ENCODE data around the gene TRAPPC13. TPM values are rescaled to one million over a fixed set of nuclear protein-coding genes. Genes with fewer than 3 reads are reported as not detected.
A peak's percentile ranks its signal among the peaks of the same experiment; 100 is the strongest.

TRAPPC13 gene
- total and polyA plus RNA-seq, 2 donors (not counting 1 experiment from before 2014, with no cell fraction given) = 10.6 to 18.8 TPM

GRCh38 chr5:65625743-65626142 is 916 bp downstream of the TRAPPC13 start:
- no peaks in the 10 kb centered on the region for H3K27me3 ChIP-seq (replicated peaks in 1 of 4; ENCODE audit: control extremely low read depth in 1 of 4, control insufficient read depth in 3 of 4, insufficient read depth in 4 of 4, low read length in 3 of 4)
- Mint-ChIP-seq H3K4me3 (peak overlapping the region; percentile 69), H3K27ac (peak overlapping the region; percentile 60), H3K9me3 (ENCODE audit: insufficient read depth) (no peaks in the 10 kb centered on the region), H3K4me1 (peaks cover 41% of the 10 kb centered on the region), H3K27me3 (no peaks in the 10 kb centered on the region)
- WGBS (ENCODE audit: insufficient coverage) = no CpG with 5 or more reads among the region's 6 CpGs
- H3K9ac ChIP-seq (ENCODE audit: low read length) = peak overlapping the region; percentile 92
- H3K4me2 ChIP-seq (replicated peaks; ENCODE audit: low read depth, low read length, poor library complexity, severe bottlenecking) = peak overlapping the region; percentile 78
- intact Hi-C loops (cut with micrococcal nuclease) = no loop called here
- peaks cover 78% of the 10 kb centered on the region for H3K79me2 ChIP-seq (ENCODE audit: control insufficient read depth, insufficient read depth, low read length)
- no peaks in the 10 kb centered on the region for H4K20me1 ChIP-seq (ENCODE audit: control insufficient read depth, insufficient read depth, low read length, poor library complexity, severe bottlenecking)
- H3K4me3 ChIP-seq (ENCODE audit: control extremely low read depth in 1 of 5, extremely low read depth in 1 of 5, insufficient read depth in 1 of 5, low read depth in 2 of 5, low read length in 4 of 5) = peak overlapping the region in 3 of 5 experiments; percentile 88 to 99 (median 88)
- H3K4me1 ChIP-seq (ENCODE audit: control insufficient read depth in 2 of 2, insufficient read depth in 2 of 2, low read length in 2 of 2) = peaks cover 16 to 21% of the 10 kb centered on the region in 2 donors
- peaks cover 7 to 10% of the 10 kb centered on the region in 2 experiments for H3K36me3 ChIP-seq (replicated peaks in 1 of 2; ENCODE audit: control extremely low read depth in 1 of 2, control insufficient read depth in 1 of 2, extremely low read depth in 1 of 2, insufficient read depth in 2 of 2, low read length in 1 of 2)
- CTCF ChIA-PET = no interaction called here
- TF ChIP-seq EZH2 (IDR thresholded peaks at IDR 0.05; ENCODE audit: borderline replicate concordance, insufficient read depth, low read depth, low read length, poor library complexity, severe bottlenecking) = no peak
- no peak for TF ChIP-seq CTCF (IDR thresholded peaks at IDR 0.05)
- no peak for ATAC-seq (ENCODE audit: low read depth)
- no peak for DNase-seq
- H3K9me3 ChIP-seq (ENCODE audit: control extremely low read depth in 1 of 3, control insufficient read depth in 2 of 3, insufficient read depth in 1 of 3, low read length in 2 of 3) = no peaks in the 10 kb centered on the region
- H3K27ac ChIP-seq (ENCODE audit: low read length in 2 of 2) = peak overlapping the region; percentile 73 to 84
- POLR2A ChIA-PET = no interaction called here
- H2AFZ ChIP-seq (ENCODE audit: insufficient read depth, low read depth, low read length, poor library complexity, severe bottlenecking) = peak overlapping the region; percentile 96

- no peak overlapping the region for H3K9ac ChIP-seq (ENCODE audit: low read length)
- CTCF ChIA-PET = no interaction called here
- no peak for TF ChIP-seq EZH2 (IDR thresholded peaks at IDR 0.05; ENCODE audit: borderline replicate concordance, insufficient read depth, low read depth, low read length, poor library complexity, severe bottlenecking)
- TF ChIP-seq CTCF (IDR thresholded peaks at IDR 0.05) = no peak
- ATAC-seq (ENCODE audit: low read depth) (no peak), DNase-seq (no peak)
- peaks cover under 1 to 3% of the 10 kb centered on the region in 2 donors for H3K4me1 ChIP-seq (ENCODE audit: control insufficient read depth in 2 of 2, insufficient read depth in 2 of 2, low read length in 2 of 2)
- no peaks in the 10 kb centered on the region for H3K9me3 Mint-ChIP-seq (ENCODE audit: insufficient read depth)
- no peaks in the 10 kb centered on the region for H3K9me3 ChIP-seq (ENCODE audit: control extremely low read depth in 1 of 3, control insufficient read depth in 2 of 3, insufficient read depth in 1 of 3, low read length in 2 of 3)
- POLR2A ChIA-PET = no interaction called here
- H3K4me3 ChIP-seq (ENCODE audit: control extremely low read depth in 1 of 5, extremely low read depth in 1 of 5, insufficient read depth in 1 of 5, low read depth in 2 of 5, low read length in 4 of 5) = no peak overlapping the region
- no peaks in the 10 kb centered on the region for H3K27me3 ChIP-seq (replicated peaks in 1 of 4; ENCODE audit: control extremely low read depth in 1 of 4, control insufficient read depth in 3 of 4, insufficient read depth in 4 of 4, low read length in 3 of 4)
- no peak overlapping the region for H3K4me3 Mint-ChIP-seq
- H3K27me3 Mint-ChIP-seq = no peaks in the 10 kb centered on the region
- no peaks in the 10 kb centered on the region for H4K20me1 ChIP-seq (ENCODE audit: control insufficient read depth, insufficient read depth, low read length, poor library complexity, severe bottlenecking)
- H3K36me3 ChIP-seq (replicated peaks in 1 of 2; ENCODE audit: control extremely low read depth in 1 of 2, control insufficient read depth in 1 of 2, extremely low read depth in 1 of 2, insufficient read depth in 2 of 2, low read length in 1 of 2) = peaks cover 7 to 14% of the 10 kb centered on the region in 2 experiments
- H3K4me1 Mint-ChIP-seq = peaks cover 9% of the 10 kb centered on the region
- no peak overlapping the region for H3K27ac ChIP-seq (ENCODE audit: low read length in 2 of 2)
- no peak overlapping the region for H3K4me2 ChIP-seq (replicated peaks; ENCODE audit: low read depth, low read length, poor library complexity, severe bottlenecking)
- H3K27ac Mint-ChIP-seq = no peak overlapping the region
- no peak overlapping the region for H2AFZ ChIP-seq (ENCODE audit: insufficient read depth, low read depth, low read length, poor library complexity, severe bottlenecking)
- H3K79me2 ChIP-seq (ENCODE audit: control insufficient read depth, insufficient read depth, low read length) = peaks cover 72% of the 10 kb centered on the region
- intact Hi-C loops (cut with micrococcal nuclease) = no loop called here
Observed at GRCh38 chr5:65630981-65631380, 6.2 kb downstream of the TRAPPC13 start.

Measured in B cell (primary cell).